HG02642 (cell line): ENCODE measurements around the gene LRMDA.

Source experiments
- ATAC-seq: cut with Tn5 transposase; IDR thresholded peaks from one replicate; pipeline ENCODE4 v1.9.1; 2021; ENCODE audit warnings: mild to moderate bottlenecking; ENCODE audit not compliant: unreplicated experiment, poor library complexity

The LRMDA gene

DNA sequence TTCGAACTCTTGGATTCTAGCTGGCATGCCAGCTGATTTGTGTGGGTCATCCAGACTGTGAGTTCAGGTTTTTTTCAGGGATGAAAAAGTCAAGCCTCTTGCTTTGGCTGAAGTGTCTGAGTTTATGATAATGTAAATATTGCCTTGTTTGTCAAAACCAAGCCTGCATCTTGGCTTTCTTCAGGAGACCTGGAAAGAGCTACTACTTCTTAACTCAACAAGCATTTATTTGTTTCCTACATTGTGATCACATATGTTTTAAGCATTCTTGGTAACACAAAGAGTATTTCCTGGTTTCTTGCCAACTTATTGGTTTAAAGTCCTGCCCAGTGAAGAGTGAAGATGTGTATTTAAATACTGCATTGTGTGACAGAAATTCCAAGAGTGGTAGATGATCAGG lies 407.1 kb downstream of the LRMDA start:
- no peak for ATAC-seq

DNA sequence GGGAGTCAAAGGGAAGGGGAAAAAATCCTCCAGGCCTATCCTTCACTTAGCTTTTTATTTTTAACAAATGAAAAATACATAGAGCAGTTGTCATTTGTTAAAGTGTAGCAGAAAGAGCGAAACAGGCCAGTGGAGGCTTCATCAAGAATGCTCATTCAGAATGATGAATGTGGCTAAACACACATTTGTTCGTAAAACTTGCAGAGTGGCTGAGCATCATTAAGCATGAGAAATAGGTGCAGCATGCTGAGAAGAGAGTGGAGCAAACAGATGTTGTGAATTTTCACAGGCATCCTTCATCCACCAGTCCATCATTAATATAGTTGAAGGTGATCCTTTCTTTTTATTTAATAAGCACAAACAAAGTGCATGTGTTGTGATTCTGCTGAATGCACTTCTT lies 407.6 kb downstream of the LRMDA start:
- no peak for ATAC-seq

DNA sequence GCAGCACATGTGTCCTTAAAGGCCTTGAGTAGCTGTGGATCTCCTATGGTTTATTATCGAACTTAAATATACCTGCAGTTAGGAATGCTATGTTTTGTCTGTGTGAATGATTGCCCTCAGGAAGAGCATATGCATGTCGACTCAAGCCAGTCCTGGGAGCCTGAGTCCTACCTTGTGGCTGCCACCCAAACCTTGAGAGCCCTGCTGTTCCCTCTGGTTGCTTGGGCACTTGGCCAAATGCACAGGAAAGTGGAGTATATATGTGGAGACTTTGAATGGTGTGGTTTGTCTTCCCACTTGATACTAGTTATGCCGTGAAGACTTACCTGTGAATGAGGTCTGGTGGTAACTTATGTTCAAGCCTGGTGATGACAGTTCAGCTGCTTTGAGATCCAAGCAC lies 409.8 kb downstream of the LRMDA start:
- ATAC-seq = no peak

DNA sequence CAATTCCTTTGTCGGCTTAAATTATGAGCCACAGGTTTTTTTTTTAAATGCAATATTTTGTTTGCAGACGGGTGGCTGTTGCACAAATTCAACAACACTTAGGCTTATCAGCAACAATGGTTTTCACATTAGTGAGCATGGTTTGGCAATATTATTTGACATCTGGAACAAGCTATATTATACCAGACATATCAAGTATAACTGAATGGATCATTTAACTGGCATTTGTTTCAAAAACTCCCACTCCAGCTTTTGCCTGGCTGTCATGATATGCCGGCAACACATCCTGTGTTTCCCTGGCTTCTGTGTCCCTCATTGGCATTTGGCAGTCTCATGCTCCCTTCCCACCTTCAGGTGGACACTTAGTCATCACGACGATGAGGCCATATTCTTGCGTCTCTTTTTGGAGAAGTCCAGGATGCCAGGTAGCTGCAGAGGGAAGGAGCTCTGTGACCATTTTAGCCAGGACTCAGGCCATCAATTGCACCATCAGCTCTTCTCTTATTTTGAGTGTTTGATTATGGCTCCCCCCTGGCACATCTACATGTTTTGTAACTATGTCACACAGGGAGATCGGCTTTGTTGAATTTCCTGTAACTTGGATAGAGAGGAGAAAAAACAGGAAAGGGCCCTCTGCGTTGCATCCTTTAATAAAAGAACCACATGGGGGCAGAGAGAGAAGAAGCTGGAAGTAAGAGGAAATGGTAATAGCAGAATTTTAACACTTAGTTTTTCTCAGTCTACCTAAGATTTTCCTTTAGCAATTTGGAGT lies 413.9 kb downstream of the LRMDA start:
- no peak for ATAC-seq

DNA sequence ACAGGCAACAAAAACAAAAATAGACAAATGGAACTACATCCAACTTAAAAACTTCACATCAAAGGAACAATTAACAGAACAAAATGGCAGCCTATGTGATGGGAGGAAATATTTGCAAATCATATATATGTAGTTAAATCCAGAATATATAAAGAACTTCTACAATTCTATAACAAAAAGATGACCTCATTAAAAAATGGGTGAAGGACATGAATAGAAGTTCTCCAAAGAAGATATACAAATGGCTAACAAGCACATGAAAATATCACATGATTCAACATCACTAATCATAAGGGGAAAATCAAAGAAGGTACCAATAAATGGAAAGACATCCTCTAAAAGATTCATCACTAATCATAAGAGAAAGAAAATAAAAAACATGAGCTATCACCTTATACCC lies 416.1 kb downstream of the LRMDA start:
- ATAC-seq = no peak

DNA sequence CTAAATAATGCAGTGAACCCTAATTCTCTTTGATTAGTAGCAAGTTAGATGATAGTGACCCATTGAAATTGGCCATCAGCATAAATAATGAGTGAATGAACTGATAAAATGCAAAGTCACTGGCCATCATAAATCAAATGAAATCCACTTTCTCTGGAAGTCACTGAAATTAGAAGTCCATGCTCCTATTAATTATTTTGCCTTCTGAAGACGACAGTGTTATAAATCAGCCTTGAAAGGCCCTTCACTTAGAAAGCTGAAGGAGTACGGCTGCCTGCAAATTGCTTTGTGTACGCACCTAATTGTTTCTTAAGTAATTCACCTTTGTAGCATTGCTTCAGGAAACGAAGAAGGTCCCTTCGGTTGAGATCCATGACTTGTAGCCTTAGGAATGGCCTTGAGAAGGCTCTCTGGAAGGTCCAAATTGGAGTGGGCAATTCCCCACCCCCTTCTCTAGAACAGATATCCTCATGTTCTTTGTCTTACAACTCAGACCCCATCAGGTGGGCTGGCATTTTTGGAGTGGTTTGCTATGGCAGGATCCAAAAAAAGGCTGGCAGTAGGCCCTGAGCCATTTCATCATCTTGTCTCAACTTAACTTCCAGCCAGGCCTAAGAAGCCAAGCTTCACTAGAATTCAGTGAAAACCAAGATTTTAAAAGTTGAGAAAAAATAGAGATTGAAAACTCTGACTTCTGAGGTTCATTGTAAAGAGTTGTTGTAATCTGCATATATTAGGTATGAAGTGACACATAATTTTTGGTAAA lies 420.3 kb downstream of the LRMDA start:
- no peak for ATAC-seq

DNA sequence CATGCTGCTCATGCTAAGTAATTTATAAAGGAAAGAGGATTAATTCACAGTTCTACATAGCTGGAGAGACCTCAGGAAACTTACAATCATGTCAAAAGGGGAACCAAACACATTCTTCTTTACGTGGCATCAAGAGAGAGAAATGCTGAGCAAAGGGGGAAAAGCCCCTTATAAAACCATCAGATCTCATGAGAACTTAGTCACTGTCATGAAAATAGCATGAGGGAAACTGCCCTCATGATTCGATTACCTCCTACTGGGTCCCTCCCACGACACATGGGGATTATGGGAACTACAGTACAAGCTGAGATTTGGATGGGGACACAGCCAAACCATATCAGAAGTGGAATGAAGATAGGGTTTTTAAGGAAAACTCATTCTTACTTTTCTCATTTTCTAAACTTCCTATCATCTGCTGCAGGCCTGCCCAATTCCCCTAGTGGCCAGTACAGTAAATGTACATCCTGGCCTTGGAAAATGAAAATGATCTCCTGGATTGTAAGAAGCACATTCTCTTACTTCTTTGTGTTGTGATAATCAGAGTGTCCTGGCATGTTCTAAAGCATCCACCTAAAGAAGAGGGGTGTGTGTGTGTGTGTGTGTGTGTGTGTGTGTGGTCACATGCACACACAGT lies 421.5 kb downstream of the LRMDA start:
- ATAC-seq = no peak

DNA sequence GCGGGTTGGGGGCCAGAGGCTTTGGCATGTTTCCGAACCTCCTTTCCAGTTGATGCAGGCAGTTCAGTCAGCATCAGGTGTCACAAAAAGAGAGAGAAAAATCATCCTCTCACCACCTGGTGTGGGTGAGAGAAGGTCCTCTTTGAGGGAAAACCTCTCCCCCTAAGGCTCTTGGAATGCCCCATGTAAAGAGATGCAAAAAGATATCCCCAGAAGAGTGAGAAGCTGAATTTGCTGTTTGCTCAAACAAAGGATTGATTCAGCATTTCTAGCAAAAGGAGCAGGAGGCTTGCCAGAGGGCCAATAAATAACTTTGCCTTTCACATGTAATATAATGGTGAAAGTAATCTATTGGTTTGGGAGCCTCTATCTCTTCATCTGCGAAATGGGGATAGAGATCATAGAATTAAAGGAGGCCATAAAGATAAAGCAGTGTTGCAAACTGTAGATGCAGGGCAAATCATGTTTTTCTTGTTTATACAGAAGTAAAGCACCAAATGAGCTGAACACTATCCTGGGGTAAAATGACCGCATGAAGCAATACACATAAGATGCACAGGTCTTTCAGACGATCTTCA lies 425.9 kb downstream of the LRMDA start:
- ATAC-seq = no peak

DNA sequence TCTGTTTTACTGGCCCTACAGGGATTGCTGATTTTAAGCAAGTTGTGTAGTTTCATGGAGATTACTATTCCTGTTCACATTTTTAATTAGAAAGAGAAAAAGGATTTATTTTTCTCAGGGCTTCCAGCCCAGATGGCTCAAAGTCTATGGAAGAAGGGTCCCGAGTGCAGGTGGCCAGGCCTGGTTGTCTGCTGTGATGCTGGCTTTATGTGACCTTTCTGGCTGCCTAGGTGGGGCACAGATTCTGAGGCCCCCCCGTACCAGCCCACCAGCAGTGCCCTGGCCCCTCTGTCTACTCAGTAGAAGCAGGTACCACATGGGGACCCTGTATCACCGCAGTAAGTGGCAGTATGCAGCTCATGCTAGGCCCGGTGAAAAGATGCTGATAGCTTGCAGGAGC lies 426.5 kb downstream of the LRMDA start:
- no peak for ATAC-seq

DNA sequence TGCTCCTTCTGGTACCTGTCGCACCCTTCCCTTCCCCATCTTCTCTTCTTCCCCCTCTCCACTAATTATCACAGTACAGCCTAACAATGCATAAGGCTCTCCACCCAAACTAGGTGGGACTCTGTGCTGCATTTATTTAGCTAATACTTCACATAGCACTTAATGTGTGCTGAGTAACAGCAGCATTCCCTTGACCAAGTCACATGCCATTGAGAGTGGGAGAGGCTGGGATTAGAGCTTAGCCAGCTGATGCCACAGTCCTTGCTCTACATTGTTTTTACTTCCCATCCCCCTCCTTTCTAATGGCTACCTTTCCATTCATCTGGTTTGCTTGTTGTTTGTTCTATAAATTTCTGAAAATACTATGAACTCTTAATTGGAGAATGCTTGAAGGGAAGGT lies 426.9 kb downstream of the LRMDA start:
- ATAC-seq = no peak

DNA sequence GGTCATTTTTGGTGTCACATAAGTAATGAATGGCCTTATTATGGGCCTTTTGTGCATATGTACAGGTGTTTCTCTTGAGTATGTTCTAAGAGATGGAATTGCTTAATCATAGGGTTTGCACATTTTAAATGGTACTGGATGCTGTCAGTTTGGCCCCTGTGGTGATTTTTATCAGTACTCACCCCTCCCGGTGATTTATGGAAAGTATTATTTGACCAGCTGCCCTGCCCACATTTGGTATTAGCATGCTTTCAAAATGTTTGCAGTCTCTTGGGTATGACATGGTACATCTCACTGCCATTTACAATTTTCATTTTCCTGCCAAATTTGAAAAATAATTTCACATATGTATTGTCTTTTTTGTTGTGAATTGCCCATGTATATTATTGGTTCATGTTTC lies 427.7 kb downstream of the LRMDA start:
- ATAC-seq = no peak

DNA sequence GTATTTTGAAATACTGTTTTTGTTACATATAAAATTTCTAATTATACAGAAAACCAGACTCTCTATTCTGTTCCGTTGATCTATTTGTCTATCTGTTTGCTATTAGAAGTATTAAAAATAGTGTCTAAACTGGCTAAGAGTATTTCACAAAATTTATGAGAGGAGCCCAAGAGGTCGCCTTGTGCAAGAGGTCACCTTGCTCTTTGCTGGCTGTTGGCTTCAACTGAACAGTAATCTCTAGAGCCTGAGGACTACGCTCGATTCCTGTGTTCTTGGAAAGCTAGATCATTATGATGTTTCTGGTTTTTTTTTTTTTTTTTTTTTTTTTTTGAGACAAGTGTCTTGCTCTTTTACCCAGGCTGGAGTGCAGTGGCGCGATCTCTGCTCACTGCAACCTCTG lies 428.6 kb downstream of the LRMDA start:
- no peak for ATAC-seq

DNA sequence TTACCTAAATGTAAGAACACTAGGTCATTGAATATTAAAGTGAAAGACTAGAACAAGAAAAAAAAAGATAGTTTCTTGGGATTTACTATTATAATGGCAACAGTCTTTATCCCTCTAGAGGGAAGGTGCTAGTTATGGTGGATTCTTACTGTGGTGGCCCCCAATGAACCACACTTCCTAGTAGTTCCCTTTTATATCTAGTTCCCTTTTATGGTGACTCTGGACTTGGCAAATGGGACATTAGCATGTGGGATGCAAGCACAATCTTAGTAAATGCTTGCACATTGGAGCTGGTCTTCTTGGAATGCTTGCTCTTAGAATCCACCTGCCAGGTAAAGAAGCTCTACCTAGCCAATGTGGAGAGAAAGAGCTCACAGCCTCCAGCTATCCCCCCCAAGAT lies 430.2 kb downstream of the LRMDA start:
- no peak for ATAC-seq

DNA sequence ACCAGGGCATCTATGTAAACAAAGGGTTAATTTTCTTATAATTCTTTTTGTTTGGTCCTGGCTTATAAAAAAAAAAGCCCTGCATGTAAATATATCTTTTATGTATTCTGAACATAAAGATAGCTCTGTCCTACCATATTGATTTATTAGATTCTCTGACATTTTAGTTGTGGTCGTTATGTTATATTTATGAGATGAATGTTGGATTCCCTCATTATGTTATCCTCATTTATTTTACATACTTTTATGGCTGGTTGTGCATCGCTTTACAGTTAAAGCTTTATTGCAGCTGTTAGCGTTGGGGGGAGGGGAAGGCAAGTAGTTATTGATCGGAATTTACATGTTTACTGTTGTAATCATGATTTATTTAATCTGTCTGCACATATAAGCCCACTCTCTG lies 431.5 kb downstream of the LRMDA start:
- ATAC-seq = no peak

DNA sequence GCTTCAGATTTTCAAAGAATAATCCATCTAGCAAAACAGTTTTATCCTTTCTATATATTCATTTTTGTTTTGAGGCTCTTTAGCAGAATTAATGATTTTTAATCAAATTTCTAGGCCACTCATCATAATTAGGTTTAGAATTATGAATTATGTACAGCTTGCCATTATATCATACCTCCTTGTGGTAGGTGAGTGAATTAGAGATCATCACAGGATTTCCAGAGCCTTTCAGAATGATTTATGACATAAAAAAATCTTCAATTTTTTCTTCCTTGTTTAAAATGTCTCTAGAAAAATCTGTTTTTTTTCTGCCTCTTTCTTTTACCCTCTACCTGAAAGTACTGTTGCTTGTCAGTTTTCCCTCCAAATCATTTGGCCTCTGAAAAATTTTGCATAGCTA lies 433.3 kb downstream of the LRMDA start:
- no peak for ATAC-seq

DNA sequence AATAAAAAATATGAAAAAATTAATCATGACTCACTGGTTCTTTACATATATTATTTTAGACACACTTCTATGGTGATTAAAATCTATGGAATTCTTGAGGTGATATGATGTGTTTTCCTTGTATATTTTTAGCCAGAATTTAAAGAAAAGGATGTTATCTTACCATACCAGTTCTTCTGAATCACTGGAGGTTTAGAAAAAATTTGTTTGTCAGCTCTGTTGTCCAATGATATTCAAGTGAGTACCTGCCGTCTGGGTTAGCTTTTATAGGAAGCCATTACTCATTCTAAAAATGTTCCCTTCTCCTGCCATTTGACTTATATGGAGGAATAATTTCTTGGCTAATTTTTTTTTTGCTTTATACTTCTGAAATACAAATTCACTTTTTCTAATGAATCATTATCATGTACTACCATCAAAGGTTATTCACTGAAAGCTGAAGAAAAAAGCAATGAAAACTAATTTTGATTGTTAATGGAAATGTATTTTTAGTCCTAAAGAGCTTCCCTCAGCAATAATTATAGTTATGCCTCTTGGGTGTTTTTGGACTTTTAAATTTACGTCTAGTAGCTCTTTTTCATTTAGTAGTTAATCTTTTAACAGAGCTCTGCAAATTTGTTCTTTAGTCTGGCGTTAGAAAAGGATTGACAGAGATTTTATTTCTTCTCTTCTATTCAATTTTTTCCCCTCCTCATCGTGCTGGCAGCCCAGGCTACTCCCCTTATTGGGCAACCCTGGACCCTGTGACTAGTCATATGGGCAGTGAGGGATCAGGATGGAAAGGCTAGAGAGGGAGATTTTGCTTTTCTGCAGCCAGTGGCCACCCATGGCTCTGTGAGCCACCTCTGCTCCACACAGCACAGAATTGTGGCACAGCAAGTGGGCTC lies 434.2 kb downstream of the LRMDA start:
- ATAC-seq = no peak

DNA sequence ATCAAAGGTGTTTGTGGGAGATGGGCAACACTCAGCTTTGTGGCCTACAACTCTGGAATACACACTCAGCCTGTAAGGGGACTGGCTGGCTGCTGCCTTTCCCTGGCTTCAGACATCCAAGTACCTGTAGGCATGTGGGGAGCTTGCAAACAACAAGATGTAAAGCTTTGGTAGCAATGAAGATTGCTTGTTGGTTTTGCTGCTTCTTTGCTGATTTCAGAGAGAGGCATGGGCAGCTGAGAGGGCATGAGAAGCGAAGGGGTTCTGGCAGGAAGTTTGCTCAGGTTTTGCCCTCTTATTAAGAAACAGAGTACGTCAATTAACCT lies 434.8 kb downstream of the LRMDA start:
- no peak for ATAC-seq

DNA sequence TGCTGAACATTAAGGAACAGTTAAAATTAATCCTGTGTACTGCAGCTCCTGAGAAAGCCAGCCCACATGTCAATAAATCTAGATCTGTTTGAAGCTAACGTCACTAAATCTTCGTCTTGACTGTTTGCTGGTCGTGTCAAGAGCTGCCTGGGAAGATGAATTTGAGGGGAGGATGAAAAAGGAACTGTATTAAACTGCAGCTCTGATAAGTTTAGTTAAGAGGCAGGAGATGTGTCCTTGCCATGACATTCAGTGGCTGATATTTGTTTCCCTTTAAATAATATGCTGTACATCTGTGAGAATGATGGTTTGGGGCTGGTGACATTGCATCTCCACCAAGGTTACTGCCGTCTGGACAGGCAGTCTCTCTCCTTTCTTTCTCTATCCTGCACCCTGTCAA lies 435.3 kb downstream of the LRMDA start:
- no peak for ATAC-seq

DNA sequence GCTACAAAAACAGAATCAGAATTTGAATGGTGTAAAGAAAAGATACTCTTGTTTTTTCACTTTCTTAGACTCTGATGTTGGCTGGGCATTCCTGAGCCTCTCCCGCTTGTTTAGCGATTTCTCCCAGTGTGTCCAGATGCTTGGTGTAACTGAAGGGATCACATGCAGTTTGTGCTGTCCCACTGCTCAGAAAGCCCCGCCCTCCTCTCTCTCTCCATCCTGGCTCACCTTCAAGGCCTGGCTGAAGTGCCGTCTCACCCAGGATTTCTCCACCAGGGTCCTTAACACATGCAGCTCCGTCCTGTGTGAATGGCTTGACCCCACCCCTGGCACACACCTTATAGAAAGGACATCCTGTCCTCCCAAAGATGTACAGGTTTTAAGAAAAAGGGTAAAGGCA lies 437.1 kb downstream of the LRMDA start:
- ATAC-seq = no peak

DNA sequence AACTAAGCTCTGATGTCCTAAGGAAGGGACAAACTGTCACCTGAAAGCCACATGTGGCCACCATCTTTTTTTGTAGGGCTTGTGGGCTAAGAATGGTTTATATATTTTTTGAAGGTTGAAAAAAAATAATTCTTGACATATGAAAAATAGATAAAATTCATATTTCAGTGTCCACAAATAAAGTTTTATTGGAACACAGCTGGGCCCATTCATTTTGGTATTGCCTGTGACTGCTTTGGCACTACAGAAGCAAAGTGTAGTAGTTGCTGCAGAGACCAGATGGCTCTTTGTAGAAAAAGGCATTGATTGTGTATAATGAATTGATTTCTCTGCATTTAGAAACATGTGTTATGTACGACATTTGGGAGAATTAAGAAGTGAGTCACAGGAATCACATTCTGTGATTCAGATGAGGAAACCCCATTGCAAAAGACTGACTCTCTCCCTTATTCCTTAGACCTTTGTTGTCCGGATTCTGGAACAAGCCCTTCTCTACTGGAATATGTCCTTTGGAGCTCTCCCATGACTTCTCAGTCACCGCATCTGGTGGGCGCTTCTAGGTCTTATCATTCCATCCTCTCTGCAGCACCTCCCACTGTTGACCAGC lies 438.7 kb downstream of the LRMDA start:
- ATAC-seq = no peak
